GM18867 (cell line): ENCODE data around the gene BRD8.
"Not testable (repeated sequence)": the region's sequence is repeated elsewhere in the genome, so short reads cannot be mapped to it uniquely, and the experiment has no call there.

ENCODE experiments used
- ATAC-seq: cut with Tn5 transposase; IDR thresholded peaks from one replicate; pipeline ENCODE4 v1.9.1; 2021; ENCODE audit warnings: mild to moderate bottlenecking, moderate library complexity; ENCODE audit not compliant: unreplicated experiment

Gene BRD8

GRCh38 chr5:138159666-138160065, 18.8 kb downstream of the BRD8 start:
- no peak for ATAC-seq

- no peak for ATAC-seq
These were observed 20.8 kb downstream of the BRD8 start for GRCh38 chr5:138157626-138158025.

GRCh38 chr5:138155977-138156376, 22.5 kb downstream of the BRD8 start:
- not testable (repeated sequence) for ATAC-seq

- ATAC-seq, result no peak
These were observed 28.9 kb downstream of the BRD8 start for GRCh38 chr5:138149530-138149929.

- ATAC-seq, result no peak
These were observed 29.6 kb downstream of the BRD8 start for GRCh38 chr5:138148811-138149210.

- ATAC-seq, result not testable (repeated sequence)
These were observed 34.9 kb downstream of the BRD8 start for GRCh38 chr5:138143578-138143977.

- no peak for ATAC-seq
These were observed 36.7 kb downstream of the BRD8 start for GRCh38 chr5:138141734-138142133.

- no peak for ATAC-seq
These were observed 38.2 kb downstream of the BRD8 start for GRCh38 chr5:138140268-138140667.

GRCh38 chr5:138139781-138140090, 38.7 kb downstream of the BRD8 start:
- ATAC-seq, result no peak

- ATAC-seq, result no peak
These were observed 39.3 kb downstream of the BRD8 start, which contains the start of gene NME5 for GRCh38 chr5:138138949-138139780. Gene NME5 (minus strand): TSS chr5:138139428. CDS start chr5:138138780, 648 bp downstream.

- no peak for ATAC-seq
These were observed 45.9 kb downstream of the BRD8 start for GRCh38 chr5:138132543-138132942.

GRCh38 chr5:138129347-138129746, 49.1 kb downstream of the BRD8 start:
- ATAC-seq, result no peak

GRCh38 chr5:138128334-138128733, 50.1 kb downstream of the BRD8 start:
- ATAC-seq, result no peak

- no peak for ATAC-seq
These were observed 63.2 kb downstream of the BRD8 start for GRCh38 chr5:138115254-138115653.

GRCh38 chr5:138111937-138112336, 66.5 kb downstream of the BRD8 start:
- ATAC-seq, result no peak

- no peak for ATAC-seq
These were observed 67.2 kb downstream of the BRD8 start for GRCh38 chr5:138111181-138111580.

- no peak for ATAC-seq
These were observed 68.0 kb downstream of the BRD8 start for GRCh38 chr5:138110266-138110963.

GRCh38 chr5:138109463-138110265, 68.8 kb downstream of the BRD8 start:
- ATAC-seq, result no peak

GRCh38 chr5:138107213-138107612, 71.2 kb downstream of the BRD8 start:
- ATAC-seq, result no peak

- no peak for ATAC-seq
These were observed 72.7 kb downstream of the BRD8 start for GRCh38 chr5:138105709-138106108.

- no peak for ATAC-seq
These were observed 75.2 kb downstream of the BRD8 start for GRCh38 chr5:138103319-138103637.
